Tibial nerve (tissue), 4 donors: ENCODE results near the gene ELANE. TPM values are rescaled to one million over a fixed set of nuclear protein-coding genes. Genes with fewer than 3 reads are reported as not detected.

Experiments
- DNase-seq, 2 donors: peaks; one replicate each; pipeline ENCODE4 v3.0.0-alpha.2; 2019; ENCODE audit warnings: low spot score in 2 of 2
- H3K27ac ChIP-seq, 4 donors: fragments of 200-600 bp; sonication (generic) in 3 of 4; one replicate each; pipeline ENCODE4 v1.5.1; 2017 to 2019; ENCODE audit warnings: mild to moderate bottlenecking in 1 of 4
- H3K27me3 ChIP-seq, 2 donors: fragments of 200-600 bp; sonication (generic) in 1 of 2; one replicate each; pipeline versions ENCODE4 v1.5.1 to v1.6.0; 2017 to 2019
- H3K36me3 ChIP-seq, 3 donors: fragments of 200-600 bp; sonication (generic); one replicate each; pipeline ENCODE4 v1.5.1; 2018 to 2019
- H3K4me1 ChIP-seq, 4 donors: fragments of 200-600 bp; sonication (generic) in 3 of 4; one replicate each; pipeline ENCODE4 v1.5.1; 2017 to 2019
- H3K4me3 ChIP-seq, 4 donors: fragments of 200-600 bp; sonication (generic) in 3 of 4; one replicate each; pipeline ENCODE4 v1.5.1; 2017 to 2019; ENCODE audit warnings: mild to moderate bottlenecking in 1 of 4, moderate library complexity in 1 of 4
- H3K9me3 ChIP-seq, 4 donors: fragments of 200-600 bp; sonication (generic) in 3 of 4; one replicate each; pipeline ENCODE4 v1.5.1; 2017 to 2019
- CTCF ChIP-seq, 5 experiments: fragments of 200-600 bp in 3 of 5; fragments of 450-650 bp in 2 of 5; sonication (generic) in 3 of 5; IDR thresholded peaks; one replicate each; pipeline ENCODE4 v1.5.1; 2016 to 2019; ENCODE audit warnings: antibody characterized with exemption in 5 of 5, mild to moderate bottlenecking in 3 of 5, moderate library complexity in 2 of 5
- EP300 ChIP-seq, 2 donors: sonication (generic); formaldehyde crosslinking; IDR thresholded peaks; one replicate each; pipeline ENCODE4 v1.6.1; 2017; ENCODE audit warnings: antibody characterized with exemption in 2 of 2, mild to moderate bottlenecking in 1 of 2
- POLR2A ChIP-seq, 2 donors: fragments of 450-650 bp; IDR thresholded peaks; one replicate each; pipeline ENCODE4 v1.6.1; 2017; ENCODE audit warnings: antibody characterized with exemption in 2 of 2, mild to moderate bottlenecking in 2 of 2, moderate library complexity in 2 of 2
- WGBS, 2 donors: methylation state at CpG; one replicate each; pipeline ENCODE4 v1.1.5; 2018; 5-methylcytosine and 5-hydroxymethylcytosine counted together
- total RNA-seq, 4 donors: library from RNA; depleted of rRNA; stranded (reverse); fragments of >200 nt; gene quantifications; one replicate each; pipeline ENCODE4 v1.1.0, GENCODE V29; 2016

Gene ELANE
- total RNA-seq, 4 donors from 2014 or later = 0.66 to 12.6 (median 4.2) TPM

GRCh38 chr19:821825-822503 lies 30.1 kb upstream of the ELANE start, which contains the start of gene PLPPR3:
TSS of gene PLPPR3 (minus strand) at chr19:821955. CDS start at chr19:821559, 396 bp downstream.
- DNase-seq = no peak
- Histone ChIP-seq H3K36me3 (no peaks in the 10 kb centered on the region), H3K27ac (no peak within 1 kb of the TSS), H3K4me1 (peaks cover 0 to 16% (median 7%) of the 10 kb centered on the region in 4 donors), H3K4me3 (peak within 1 kb of the TSS in 3 of 4 donors; percentile 3 to 43 (median 12)), H3K27me3 (peaks cover 6 to 42% of the 10 kb centered on the region in 2 donors), H3K9me3 (no peaks in the 10 kb centered on the region)
- 0 to 1% methylated on average over 19 to 24 of the region's 86 CpGs for WGBS, 2 donors
- TF ChIP-seq POLR2A (IDR thresholded peaks at IDR 0.05) = no peak
- no peak for TF ChIP-seq EP300 (IDR thresholded peaks at IDR 0.05)
- no peak for TF ChIP-seq CTCF (IDR thresholded peaks at IDR 0.05)

- Histone ChIP-seq H3K27ac (no peak overlapping the region), H3K4me1 (peaks cover 0 to 16% (median 7%) of the 10 kb centered on the region in 4 donors), H3K9me3 (no peaks in the 10 kb centered on the region), H3K36me3 (no peaks in the 10 kb centered on the region), H3K27me3 (peaks cover 6 to 54% of the 10 kb centered on the region in 2 donors), H3K4me3 (no peak overlapping the region)
- TF ChIP-seq EP300 (IDR thresholded peaks at IDR 0.05) = no peak
- TF ChIP-seq CTCF (IDR thresholded peaks at IDR 0.05) = no peak
- TF ChIP-seq POLR2A (IDR thresholded peaks at IDR 0.05) = no peak
- 40 to 42% methylated on average over 12 of the region's 12 CpGs for WGBS, 2 donors
- DNase-seq = no peak
These were observed 28.5 kb upstream of the ELANE start for GRCh38 chr19:823565-824121.

GRCh38 chr19:824885-825284 lies 27.2 kb upstream of the ELANE start:
- DNase-seq = no peak
- WGBS, 2 donors = 71 to 77% methylated on average over 15 of the region's 15 CpGs
- no peak overlapping the region for H3K27ac ChIP-seq
- no peak overlapping the region for H3K4me3 ChIP-seq
- no peaks in the 10 kb centered on the region for H3K9me3 ChIP-seq
- peaks cover 0 to 16% (median 7%) of the 10 kb centered on the region in 4 donors for H3K4me1 ChIP-seq
- TF ChIP-seq CTCF (IDR thresholded peaks at IDR 0.05) (no peak), POLR2A (IDR thresholded peaks at IDR 0.05) (no peak), EP300 (IDR thresholded peaks at IDR 0.05) (no peak)
- peaks cover 6 to 62% of the 10 kb centered on the region in 2 donors for H3K27me3 ChIP-seq
- H3K36me3 ChIP-seq = no peaks in the 10 kb centered on the region

GRCh38 chr19:825897-826644 lies 26.0 kb upstream of the ELANE start:
- 79 to 82% methylated on average over 19 of the region's 19 CpGs for WGBS, 2 donors
- Histone ChIP-seq H3K27ac (no peak overlapping the region), H3K4me3 (no peak overlapping the region), H3K4me1 (peaks cover 0 to 16% (median 7%) of the 10 kb centered on the region in 4 donors), H3K9me3 (no peaks in the 10 kb centered on the region), H3K36me3 (no peaks in the 10 kb centered on the region), H3K27me3 (peaks cover 6 to 70% of the 10 kb centered on the region in 2 donors)
- no peak for DNase-seq
- TF ChIP-seq EP300 (IDR thresholded peaks at IDR 0.05) (no peak), POLR2A (IDR thresholded peaks at IDR 0.05) (no peak), CTCF (IDR thresholded peaks at IDR 0.05) (no peak)
